ENCODE measurements around the gene CDHR3. TPM values are rescaled to one million over a fixed set of nuclear protein-coding genes. Genes with fewer than 3 reads are reported as not detected.

Gene CDHR3
- total and polyA plus RNA-seq, 9 of the 15 experiments (the other 6 are each of a cell fraction or from before 2014, with no cell fraction given), result 0.03 to 0.66 (median 0.24) TPM; not detected in 1

DNA sequence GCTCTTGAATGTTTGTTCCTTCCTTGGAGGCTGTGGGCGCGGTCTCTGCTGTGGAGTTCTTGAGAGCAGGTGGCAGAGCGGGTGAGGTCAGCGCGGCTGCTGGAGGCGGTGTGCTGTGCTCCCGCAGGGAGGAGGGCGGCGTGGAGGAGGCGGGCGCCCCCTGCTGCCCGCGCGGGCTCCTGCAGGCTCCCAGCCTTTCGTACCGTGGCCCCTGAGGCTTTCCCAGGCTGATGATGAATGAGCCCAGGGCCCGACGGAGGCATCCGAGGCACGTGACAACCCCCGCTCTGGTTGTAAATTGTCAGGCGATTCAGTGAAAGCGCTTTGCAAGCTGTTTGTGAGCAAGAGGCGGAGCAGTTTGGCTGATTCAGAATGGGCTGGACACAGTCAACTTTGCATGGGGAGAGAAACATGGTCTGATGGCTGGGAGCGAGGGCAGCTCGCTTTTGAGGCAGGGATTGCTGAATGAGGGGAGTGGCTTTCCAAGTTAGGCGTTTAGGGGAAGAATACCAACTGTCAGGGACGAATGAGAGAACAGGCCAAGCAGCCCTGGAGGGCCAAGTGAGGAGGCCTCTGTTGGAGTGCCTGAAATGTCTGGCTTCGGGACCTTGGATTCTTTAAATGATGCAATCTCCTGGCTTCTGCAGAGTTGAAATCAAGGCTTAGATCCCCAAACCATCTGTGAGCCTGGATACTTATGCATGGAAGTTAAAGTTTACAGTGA lies 46.6 kb downstream of the CDHR3 start (continued):
- TF ChIP-seq, protein P1, sequence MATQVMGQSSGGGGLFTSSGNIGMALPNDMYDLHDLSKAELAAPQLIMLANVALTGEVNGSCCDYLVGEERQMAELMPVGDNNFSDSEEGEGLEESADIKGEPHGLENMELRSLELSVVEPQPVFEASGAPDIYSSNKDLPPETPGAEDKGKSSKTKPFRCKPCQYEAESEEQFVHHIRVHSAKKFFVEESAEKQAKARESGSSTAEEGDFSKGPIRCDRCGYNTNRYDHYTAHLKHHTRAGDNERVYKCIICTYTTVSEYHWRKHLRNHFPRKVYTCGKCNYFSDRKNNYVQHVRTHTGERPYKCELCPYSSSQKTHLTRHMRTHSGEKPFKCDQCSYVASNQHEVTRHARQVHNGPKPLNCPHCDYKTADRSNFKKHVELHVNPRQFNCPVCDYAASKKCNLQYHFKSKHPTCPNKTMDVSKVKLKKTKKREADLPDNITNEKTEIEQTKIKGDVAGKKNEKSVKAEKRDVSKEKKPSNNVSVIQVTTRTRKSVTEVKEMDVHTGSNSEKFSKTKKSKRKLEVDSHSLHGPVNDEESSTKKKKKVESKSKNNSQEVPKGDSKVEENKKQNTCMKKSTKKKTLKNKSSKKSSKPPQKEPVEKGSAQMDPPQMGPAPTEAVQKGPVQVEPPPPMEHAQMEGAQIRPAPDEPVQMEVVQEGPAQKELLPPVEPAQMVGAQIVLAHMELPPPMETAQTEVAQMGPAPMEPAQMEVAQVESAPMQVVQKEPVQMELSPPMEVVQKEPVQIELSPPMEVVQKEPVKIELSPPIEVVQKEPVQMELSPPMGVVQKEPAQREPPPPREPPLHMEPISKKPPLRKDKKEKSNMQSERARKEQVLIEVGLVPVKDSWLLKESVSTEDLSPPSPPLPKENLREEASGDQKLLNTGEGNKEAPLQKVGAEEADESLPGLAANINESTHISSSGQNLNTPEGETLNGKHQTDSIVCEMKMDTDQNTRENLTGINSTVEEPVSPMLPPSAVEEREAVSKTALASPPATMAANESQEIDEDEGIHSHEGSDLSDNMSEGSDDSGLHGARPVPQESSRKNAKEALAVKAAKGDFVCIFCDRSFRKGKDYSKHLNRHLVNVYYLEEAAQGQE (IDR thresholded peaks at IDR 0.05; ENCODE audit: borderline replicate concordance), result peak; percentile 92
- TF ChIP-seq, protein P1 (CRISPR knock-in tag; IDR thresholded peaks at IDR 0.05; ENCODE audit: low read depth), result no peak
- TF ChIP-seq RFX1 (IDR thresholded peaks at IDR 0.05) (no peak), SMAD4 (CRISPR knock-in tag; conservative IDR thresholded peaks at IDR 0.05) (peak; percentile 70), CREB1 (IDR thresholded peaks at IDR 0.05) (peak; percentile 17; the same call in 1 of the 2 replicates), CREB1 (CRISPR knock-in tag; IDR thresholded peaks at IDR 0.05) (peak; percentile 21), ZNF589 (CRISPR knock-in tag; IDR thresholded peaks at IDR 0.05; ENCODE audit: low read depth) (no peak), PATZ1 (CRISPR knock-in tag; IDR thresholded peaks at IDR 0.05; ENCODE audit: borderline replicate concordance) (no peak), CBFA2T3 (IDR thresholded peaks at IDR 0.05) (peak; percentile 23; the same call in 1 of the 2 replicates), RAD21 (CRISPR knock-in tag; conservative IDR thresholded peaks at IDR 0.05 in 1 of 2, IDR thresholded peaks at IDR 0.05 in 1 of 2) (peak; percentile 89 to 95), HMGN3 (IDR thresholded peaks at IDR 0.05; ENCODE audit: borderline replicate concordance, extremely low read depth, insufficient read length, low read depth, low read length) (peak; percentile 64), PRMT5 (CRISPR knock-in tag; IDR thresholded peaks at IDR 0.05) (no peak), ZNF696 (CRISPR knock-in tag; conservative IDR thresholded peaks at IDR 0.05) (no peak), TEAD1 (CRISPR knock-in tag; IDR thresholded peaks at IDR 0.05) (peak in 1 of 2 experiments; percentile 62; a peak in 1 of 4 replicates), ZFP36 (IDR thresholded peaks at IDR 0.05; ENCODE audit: low read depth, low read length, partially characterized antibody) (peak; percentile 83), PTRF (tag; IDR thresholded peaks at IDR 0.05) (no peak), ZKSCAN3 (CRISPR knock-in tag; IDR thresholded peaks at IDR 0.05) (no peak)

Data from K562 (cell line).